ENCODE results near the gene EML1. TPM values are rescaled to one million over a fixed set of nuclear protein-coding genes. Genes with fewer than 3 reads are reported as not detected.

The EML1 gene
- total RNA-seq, 1 experiment from 2014 or later = 9.5 TPM

DNA sequence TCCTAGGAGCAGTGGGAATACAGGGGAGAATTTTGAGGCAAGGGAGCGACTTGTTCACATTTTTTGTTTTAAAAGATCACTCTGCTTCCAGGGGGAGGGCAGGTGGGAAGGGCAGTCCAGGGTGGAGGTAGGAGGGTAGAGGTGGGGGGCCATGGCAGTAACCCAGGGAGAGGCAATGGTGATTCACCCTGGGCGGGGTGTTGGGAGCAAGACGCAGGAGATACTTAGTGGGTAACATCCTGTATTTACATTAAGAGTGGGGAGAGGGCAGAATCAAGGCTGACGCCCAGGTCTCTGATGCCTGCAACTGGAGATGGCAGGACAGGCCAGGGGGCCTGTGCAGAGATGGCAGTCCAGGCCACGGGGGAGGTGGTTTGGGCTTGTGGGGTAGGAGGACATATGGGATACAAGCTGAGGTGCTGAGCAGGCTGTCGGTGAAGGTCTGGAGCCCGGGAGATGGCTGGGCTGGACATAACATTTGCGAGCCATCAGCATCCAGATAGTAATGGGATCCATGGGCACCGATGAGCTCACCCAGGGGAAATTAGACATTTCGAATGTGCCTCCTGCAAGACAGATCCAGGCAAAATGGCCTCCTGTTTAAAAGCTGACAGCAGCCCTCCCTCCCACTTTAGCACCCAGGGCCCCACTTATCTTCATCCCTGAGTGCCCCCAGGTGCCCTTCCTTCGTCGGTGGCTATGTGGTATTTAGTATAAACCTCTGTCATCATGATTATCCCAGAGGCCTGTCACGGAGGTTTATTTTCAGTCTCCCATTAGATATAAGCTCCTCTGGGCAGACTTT lies 9.3 kb downstream of the EML1 start:
- no peaks in the 10 kb centered on the region for H3K9me3 Mint-ChIP-seq (ENCODE audit: unreplicated experiment)
- no peaks in the 10 kb centered on the region for H3K27me3 Mint-ChIP-seq (ENCODE audit: insufficient read depth, unreplicated experiment)
- H3K27ac Mint-ChIP-seq (ENCODE audit: low read depth, unreplicated experiment) = no peak overlapping the region
- ChIA-PET POLR2A (no interaction called here), CTCF (interaction anchor here (0.6 to 1.3 kb wide), 2 partner anchors 45 to 338 kb away, joined by 3 to 4 read pairs; no protein-coding TSS in a partner anchor)
- DNase-seq (ENCODE audit: unreplicated experiment) = no peak
- no peak for TF ChIP-seq CTCF (IDR thresholded peaks at IDR 0.05; ENCODE audit: unreplicated experiment)
- no peaks in the 10 kb centered on the region for H3K36me3 Mint-ChIP-seq (ENCODE audit: insufficient read depth, unreplicated experiment)
- no TSS peak for BruUV-seq (replicated peaks)
- no peak overlapping the region for H3K4me3 Mint-ChIP-seq (ENCODE audit: unreplicated experiment)
- intact Hi-C loops (cut with micrococcal nuclease) = no loop called here
- H3K4me1 Mint-ChIP-seq (ENCODE audit: insufficient read depth, unreplicated experiment) = peaks cover 12% of the 10 kb centered on the region

DNA sequence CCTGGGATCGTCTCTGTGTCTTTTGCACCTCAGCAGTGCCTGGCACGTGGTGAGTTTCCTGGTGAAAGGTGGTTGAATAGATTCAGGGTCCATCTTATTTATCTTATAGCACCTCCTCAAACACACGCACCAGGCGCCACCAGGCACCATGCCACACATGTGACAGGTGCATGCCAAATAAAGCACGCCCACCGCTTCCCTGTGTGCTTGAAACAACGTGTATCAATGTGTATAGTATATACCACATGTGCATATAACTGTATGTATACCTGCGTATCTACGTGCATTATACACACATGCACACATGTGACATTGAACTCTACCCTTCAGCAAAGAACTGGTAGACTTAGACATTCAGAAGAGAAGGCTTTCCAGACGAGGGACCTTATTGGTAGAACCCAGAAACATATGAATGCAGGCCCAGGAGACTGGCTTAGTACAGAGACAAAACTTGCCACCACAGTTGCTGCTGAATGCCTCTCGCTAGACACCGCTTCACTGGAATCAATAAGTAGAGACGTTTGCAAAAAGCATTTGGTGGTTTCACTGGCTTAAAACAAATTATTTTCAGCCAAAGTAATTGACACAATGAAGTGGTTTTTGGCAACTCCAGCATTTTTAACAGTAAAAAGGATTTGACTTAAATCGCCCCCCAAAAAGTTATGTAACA lies 10.0 kb downstream of the EML1 start:
- Mint-ChIP-seq H3K27me3 (ENCODE audit: insufficient read depth, unreplicated experiment) (no peaks in the 10 kb centered on the region), H3K4me3 (ENCODE audit: unreplicated experiment) (no peak overlapping the region), H3K27ac (ENCODE audit: low read depth, unreplicated experiment) (no peak overlapping the region), H3K9me3 (ENCODE audit: unreplicated experiment) (no peaks in the 10 kb centered on the region), H3K4me1 (ENCODE audit: insufficient read depth, unreplicated experiment) (peaks cover 12% of the 10 kb centered on the region), H3K36me3 (ENCODE audit: insufficient read depth, unreplicated experiment) (no peaks in the 10 kb centered on the region)
- CTCF ChIA-PET = interaction anchor here (1.3 kb wide), 1 partner anchor 46 kb away, joined by 4 read pairs; no protein-coding TSS in a partner anchor
- TF ChIP-seq CTCF (IDR thresholded peaks at IDR 0.05; ENCODE audit: unreplicated experiment) = no peak
- DNase-seq (ENCODE audit: unreplicated experiment) = no peak
- POLR2A ChIA-PET = no interaction called here
- no TSS peak for BruUV-seq (replicated peaks)
- intact Hi-C loops (cut with micrococcal nuclease) = no loop called here

DNA sequence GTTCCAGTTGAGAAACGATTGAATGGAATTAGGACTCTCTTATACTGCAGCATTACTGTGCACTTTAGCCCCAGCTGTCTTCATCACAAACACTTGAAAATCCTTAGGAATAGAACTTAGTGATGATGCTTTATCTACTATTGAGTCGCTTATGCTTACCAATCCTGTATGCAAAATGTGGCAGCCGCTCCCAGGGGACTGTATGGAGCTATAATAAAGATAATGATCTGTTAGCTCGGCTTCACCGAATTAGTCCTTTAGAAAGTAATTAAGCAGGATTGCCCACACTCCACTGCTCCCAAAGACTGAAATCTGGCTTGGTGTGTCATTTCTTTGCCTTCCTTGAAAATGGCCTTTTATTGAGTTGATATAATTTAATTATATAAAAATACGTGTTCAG lies 10.6 kb downstream of the EML1 start:
- peaks cover 12% of the 10 kb centered on the region for H3K4me1 Mint-ChIP-seq (ENCODE audit: insufficient read depth, unreplicated experiment)
- no peak for TF ChIP-seq CTCF (IDR thresholded peaks at IDR 0.05; ENCODE audit: unreplicated experiment)
- no peaks in the 10 kb centered on the region for H3K9me3 Mint-ChIP-seq (ENCODE audit: unreplicated experiment)
- no peak overlapping the region for H3K27ac Mint-ChIP-seq (ENCODE audit: low read depth, unreplicated experiment)
- CTCF ChIA-PET = interaction anchor here (1.1 to 1.3 kb wide), 2 partner anchors 30 to 46 kb away, joined by 3 to 4 read pairs; no protein-coding TSS in a partner anchor
- no peaks in the 10 kb centered on the region for H3K36me3 Mint-ChIP-seq (ENCODE audit: insufficient read depth, unreplicated experiment)
- DNase-seq (ENCODE audit: unreplicated experiment) = no peak
- H3K4me3 Mint-ChIP-seq (ENCODE audit: unreplicated experiment) = no peak overlapping the region
- no peaks in the 10 kb centered on the region for H3K27me3 Mint-ChIP-seq (ENCODE audit: insufficient read depth, unreplicated experiment)
- BruUV-seq (replicated peaks) = no TSS peak
- POLR2A ChIA-PET = no interaction called here
- intact Hi-C loops (cut with micrococcal nuclease) = no loop called here

GRCh38 chr14:99805757-99806439 lies 12.7 kb downstream of the EML1 start:
- H3K4me3 Mint-ChIP-seq (ENCODE audit: unreplicated experiment) = no peak overlapping the region
- intact Hi-C loops (cut with micrococcal nuclease) = no loop called here
- BruUV-seq (replicated peaks) = no TSS peak
- TF ChIP-seq CTCF (IDR thresholded peaks at IDR 0.05; ENCODE audit: unreplicated experiment) = no peak
- POLR2A ChIA-PET = no interaction called here
- H3K27me3 Mint-ChIP-seq (ENCODE audit: insufficient read depth, unreplicated experiment) = no peaks in the 10 kb centered on the region
- no peak overlapping the region for H3K27ac Mint-ChIP-seq (ENCODE audit: low read depth, unreplicated experiment)
- no peaks in the 10 kb centered on the region for H3K9me3 Mint-ChIP-seq (ENCODE audit: unreplicated experiment)
- no peaks in the 10 kb centered on the region for H3K36me3 Mint-ChIP-seq (ENCODE audit: insufficient read depth, unreplicated experiment)
- H3K4me1 Mint-ChIP-seq (ENCODE audit: insufficient read depth, unreplicated experiment) = peaks cover 12% of the 10 kb centered on the region
- DNase-seq (ENCODE audit: unreplicated experiment) = no peak
- CTCF ChIA-PET = interaction anchor here (0.6 to 0.7 kb wide), 3 partner anchors 12 to 109 kb away, joined by 3 to 4 read pairs (median 4); no protein-coding TSS in a partner anchor

Data from MCF 10A (cell line).